K562 (cell line): ENCODE measurements around the gene CD276. TPM values are rescaled to one million over a fixed set of nuclear protein-coding genes. Genes with fewer than 3 reads are reported as not detected.

Experiments
- ATAC-seq: fragments of 200-7000 bp; cut with Tn5 transposase; 3 replicates; pipeline ENCODE4 v1.9.1; 2020; ENCODE audit warnings: moderate library complexity
- BruUV-seq: library from RNA; stranded (reverse); fragments of 400-500 nt; replicated peaks from 2 replicates; lab custom pipeline; 2021; lab: Mats Ljungman, UMichigan
- CTCF ChIA-PET: fragments of 300-600 bp; formaldehyde crosslinking; extraction: SDS; loops from one replicate; lab custom pipeline; 2021; ENCODE audit warnings: low intra/inter-chr PET ratio; lab: Yijun Ruan, JAX
- POLR2A ChIA-PET: fragments of 300-600, 350-650 bp; sonication (Branson Sonifier 250); formaldehyde crosslinking; extraction: SDS; loops from one replicate; lab custom pipeline; 2021; ENCODE audit warnings: antibody characterized with exemption, inconsistent platforms; lab: Yijun Ruan, JAX
- DNase-seq, 4 experiments: peaks; one replicate each; pipeline versions ENCODE4 v3.0.0 to v3.0.0-alpha.2; 2011 to 2018; ENCODE audit warnings: low spot score in 3 of 4, mixed read lengths in 3 of 4; ENCODE audit errors: extremely low read depth in 1 of 4
- FAIRE-seq: peaks from 2 replicates; lab custom pipeline; 2011; peaks lifted over from hg19 to GRCh38; lab: Jason Lieb, UNC
- H2AFZ ChIP-seq: 2 replicates; pipeline ENCODE4 v1.6.0; 2011; ENCODE audit warnings: low read depth, low read length, control low read depth, inconsistent platforms
- H3K27ac ChIP-seq: fragments of 200-600 bp; 3 replicates; pipeline ENCODE4 v1.8.0; 2011; ENCODE audit warnings: low read depth, mild to moderate bottlenecking, control low read depth, inconsistent platforms, low read length, moderate library complexity, mixed read lengths; ENCODE audit errors: extremely low read depth
- H3K27me3 ChIP-seq, 2 experiments: fragments of 300-600 bp in 1 of 2; 2 replicates in 1 of 2; 3 replicates in 1 of 2; pipeline versions ENCODE4 v1.6.0 to v1.8.0; 2011; ENCODE audit warnings: inconsistent platforms in 2 of 2, low read length in 2 of 2, mild to moderate bottlenecking in 1 of 2, mixed read lengths in 1 of 2, moderate library complexity in 1 of 2; ENCODE audit not compliant: control insufficient read depth in 2 of 2, insufficient read depth in 2 of 2
- H3K36me3 ChIP-seq: fragments of 300-600 bp; 3 replicates; pipeline ENCODE4 v1.8.0; 2011; ENCODE audit warnings: mild to moderate bottlenecking, low read length, inconsistent platforms; ENCODE audit not compliant: control insufficient read depth, insufficient read depth
- H3K4me1 ChIP-seq, 2 experiments: fragments of 200-600 bp in 1 of 2; replicated peaks in 1 of 2; 2 replicates in 1 of 2; 3 replicates in 1 of 2; pipeline versions ENCODE4 v1.5.1 to v1.8.0; 2011; ENCODE audit warnings: inconsistent platforms in 2 of 2, low read length in 2 of 2, mild to moderate bottlenecking in 1 of 2, mixed read lengths in 1 of 2, moderate library complexity in 1 of 2; ENCODE audit not compliant: control insufficient read depth in 2 of 2, insufficient read depth in 2 of 2
- H3K4me2 ChIP-seq: 2 replicates; pipeline ENCODE4 v1.6.1; 2011; ENCODE audit warnings: low read length, control low read depth, inconsistent platforms, mixed read lengths; ENCODE audit not compliant: insufficient read depth
- H3K4me3 ChIP-seq: fragments of 200-600 bp; sonication (generic), shearing (Covaris generic); 2 replicates; pipeline ENCODE4 v1.5.1; 2016; ENCODE audit warnings: control low read depth, inconsistent platforms
- H3K79me2 ChIP-seq: fragments of 200-600 bp; 3 replicates; pipeline ENCODE4 v1.8.0; 2011; ENCODE audit warnings: low read length, inconsistent platforms; ENCODE audit not compliant: control insufficient read depth, insufficient read depth
- H3K9ac ChIP-seq, 2 experiments: 2 replicates each; pipeline versions ENCODE4 v1.6.0 to v1.6.1; 2011; ENCODE audit warnings: low read depth in 2 of 2, low read length in 2 of 2, control low read depth in 1 of 2, inconsistent platforms in 1 of 2, mild to moderate bottlenecking in 1 of 2, mixed read lengths in 1 of 2; ENCODE audit not compliant: insufficient read depth in 1 of 2
- H3K9me1 ChIP-seq: one replicate; pipeline ENCODE4 v1.6.0; 2011; ENCODE audit warnings: inconsistent platforms, mild to moderate bottlenecking, low read length, moderate library complexity; ENCODE audit not compliant: control insufficient read depth, insufficient read depth
- H3K9me3 ChIP-seq: replicated peaks from 2 replicates; pipeline ENCODE4 v1.5.1; 2011; ENCODE audit warnings: low read depth, low read length, inconsistent platforms; ENCODE audit not compliant: control insufficient read depth, insufficient read depth
- H4K20me1 ChIP-seq: replicated peaks from 2 replicates; pipeline ENCODE4 v1.6.1; 2011; ENCODE audit warnings: low read length, inconsistent platforms, mixed read lengths; ENCODE audit not compliant: control insufficient read depth, insufficient read depth
- LCOR ChIP-seq: sonication (generic); formaldehyde crosslinking; IDR thresholded peaks from 2 replicates; pipeline ENCODE4 v1.8.0; 2022; ENCODE audit warnings: mild to moderate bottlenecking, missing genetic modification reagents
- MITF ChIP-seq: IDR thresholded peaks from 2 replicates; pipeline ENCODE4 v1.6.1; 2014; ENCODE audit warnings: antibody characterized with exemption
- NFIC ChIP-seq: fragments of 450-650 bp; IDR thresholded peaks from 2 replicates; pipeline ENCODE4 v1.6.1; 2017; ENCODE audit warnings: mild to moderate bottlenecking, inconsistent platforms
- NFIX ChIP-seq: fragments of 250-450 bp; sonication (Bioruptor Pico); IDR thresholded peaks from 2 replicates; pipeline ENCODE4 v1.4.0; 2020; ENCODE audit warnings: low read depth, mild to moderate bottlenecking, moderate library complexity
- OTX1 ChIP-seq: fragments of 450-650 bp; formaldehyde crosslinking; IDR thresholded peaks from 2 replicates; pipeline ENCODE4 v1.4.0; 2022; ENCODE audit warnings: mild to moderate bottlenecking
- SAP30 ChIP-seq: fragments of 200-600 bp; sonication (generic); IDR thresholded peaks from 2 replicates; pipeline ENCODE4 v1.6.1; 2012; ENCODE audit warnings: borderline replicate concordance, low read depth, mild to moderate bottlenecking, moderate library complexity, low read length, control low read depth, inconsistent platforms; ENCODE audit not compliant: insufficient read depth, poor library complexity, severe bottlenecking
- ZBTB49 ChIP-seq: sonication (generic); formaldehyde crosslinking; IDR thresholded peaks from 2 replicates; pipeline ENCODE4 v1.8.0; 2022; ENCODE audit warnings: missing genetic modification reagents, mild to moderate bottlenecking, borderline replicate concordance
- ZNF445 ChIP-seq: fragments of 250-450 bp; sonication (Bioruptor Pico); IDR thresholded peaks from 2 replicates; pipeline ENCODE4 v1.4.0; 2020; ENCODE audit warnings: low read depth, mild to moderate bottlenecking, moderate library complexity
- ZNF695 ChIP-seq: fragments of 450-650 bp; formaldehyde crosslinking; IDR thresholded peaks from 2 replicates; pipeline ENCODE4 v1.4.0; 2020; ENCODE audit warnings: mild to moderate bottlenecking, moderate library complexity
- in situ Hi-C: fragments of 300-500 bp; cut with MboI; formaldehyde crosslinking; loops from 4 replicates; pipeline ENCODE4 v1.15.0; 2018; ENCODE audit warnings: inconsistent platforms, mixed read lengths
- intact Hi-C: fragments of 100-400 bp; cut with micrococcal nuclease; formaldehyde crosslinking; loops from 2 replicates; pipeline ENCODE4 v1.14.2; 2022
- polyA plus RNA-seq, 8 experiments: library from polyadenylated mRNA; depleted of rRNA in 4 of 8; stranded (reverse) in 5 of 8; unstranded in 3 of 8; fragments of >200 nt; fragmentation: Nextera tagmentation in 2 of 8; fragmentation: Illumina TruSeq in 1 of 8; extraction: Ambion mirVana in 2 of 8; extraction: Trizol in 1 of 8; gene quantifications; 2 replicates each; pipeline versions ENCODE4 v1.2.1 to v1.2.3, GENCODE V29; 2011 to 2014; ENCODE audit warnings: inconsistent platforms in 1 of 8, missing spikeins in 1 of 8
- total RNA-seq, 7 experiments: library from RNA; depleted of rRNA in 6 of 7; stranded (reverse); fragments of >200 nt in 6 of 7; fragmentation: Illumina TruSeq in 2 of 7; extraction: Trizol in 2 of 7; gene quantifications; 2 replicates each; pipeline versions ENCODE4 v1.2.1 to v1.2.3, GENCODE V29; 2011 to 2021; ENCODE audit warnings: low replicate concordance in 1 of 7
- TF ChIP-seq, protein P1 (sequence below): fragments of 250-450 bp; sonication (Bioruptor Pico); IDR thresholded peaks from 2 replicates; pipeline ENCODE4 v1.5.0; 2022; ENCODE audit warnings: mild to moderate bottlenecking

CD276 gene
- total and polyA plus RNA-seq, 9 of the 15 experiments (the other 6 are each of a cell fraction or from before 2014, with no cell fraction given), result 0.11 to 3.6 (median 2.3) TPM

DNA sequence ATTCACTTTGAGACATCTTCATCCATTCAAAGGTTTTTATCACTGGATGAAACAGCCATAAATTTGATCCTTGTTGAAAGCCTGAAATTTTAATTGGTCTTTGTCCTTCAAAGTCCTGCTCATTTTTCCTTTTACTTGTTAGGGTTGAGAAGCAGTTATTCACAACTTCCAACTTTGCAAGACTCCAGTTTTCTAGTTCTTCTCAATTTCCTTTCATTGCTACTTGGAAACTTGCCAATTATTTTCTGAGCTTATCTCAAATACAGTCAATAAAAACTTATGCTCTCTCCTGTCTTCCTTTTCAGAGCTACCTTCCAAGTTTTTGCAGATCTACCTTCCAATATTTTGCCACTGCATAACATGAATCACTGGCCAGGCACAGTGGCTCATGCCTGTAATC lies 23.7 kb upstream of the CD276 start:
- TF ChIP-seq MITF, result no peak
- TF ChIP-seq OTX1 (CRISPR knock-in tag), result no peak
- TF ChIP-seq ZNF445 (CRISPR knock-in tag), result no peak
- TF ChIP-seq NFIC, result peak; percentile 80
- TF ChIP-seq ZBTB49, result no peak
- peak; percentile 59 for TF ChIP-seq NFIX (CRISPR knock-in tag)
- no peak for TF ChIP-seq SAP30
- no peak for TF ChIP-seq ZNF695 (CRISPR knock-in tag)
- TF ChIP-seq, protein P1, sequence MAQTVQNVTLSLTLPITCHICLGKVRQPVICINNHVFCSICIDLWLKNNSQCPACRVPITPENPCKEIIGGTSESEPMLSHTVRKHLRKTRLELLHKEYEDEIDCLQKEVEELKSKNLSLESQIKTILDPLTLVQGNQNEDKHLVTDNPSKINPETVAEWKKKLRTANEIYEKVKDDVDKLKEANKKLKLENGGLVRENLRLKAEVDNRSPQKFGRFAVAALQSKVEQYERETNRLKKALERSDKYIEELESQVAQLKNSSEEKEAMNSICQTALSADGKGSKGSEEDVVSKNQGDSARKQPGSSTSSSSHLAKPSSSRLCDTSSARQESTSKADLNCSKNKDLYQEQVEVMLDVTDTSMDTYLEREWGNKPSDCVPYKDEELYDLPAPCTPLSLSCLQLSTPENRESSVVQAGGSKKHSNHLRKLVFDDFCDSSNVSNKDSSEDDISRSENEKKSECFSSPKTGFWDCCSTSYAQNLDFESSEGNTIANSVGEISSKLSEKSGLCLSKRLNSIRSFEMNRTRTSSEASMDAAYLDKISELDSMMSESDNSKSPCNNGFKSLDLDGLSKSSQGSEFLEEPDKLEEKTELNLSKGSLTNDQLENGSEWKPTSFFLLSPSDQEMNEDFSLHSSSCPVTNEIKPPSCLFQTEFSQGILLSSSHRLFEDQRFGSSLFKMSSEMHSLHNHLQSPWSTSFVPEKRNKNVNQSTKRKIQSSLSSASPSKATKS (CRISPR knock-in tag), result no peak
- TF ChIP-seq LCOR (CRISPR knock-in tag), result no peak

More for the DNA sequence above, 23.7 kb upstream of the CD276 start:
- no TSS peak for BruUV-seq
- no peak for DNase-seq
- H3K4me2 ChIP-seq, result no peak overlapping the region
- ATAC-seq, result no peak
- intact Hi-C loops, result no loop called here
- H3K9me3 ChIP-seq, result no peaks in the 10 kb centered on the region; the same call in 1 of the 2 replicates
- H3K79me2 ChIP-seq, result no peaks in the 10 kb centered on the region
- ChIA-PET CTCF (interaction anchor here (0.6 kb wide), 1 partner anchor 354 kb away, joined by 3 read pairs; no protein-coding TSS in a partner anchor), POLR2A (no interaction called here)
- H3K27ac ChIP-seq, result no peak overlapping the region
- H3K9me1 ChIP-seq, result no peaks in the 10 kb centered on the region
- H3K9ac ChIP-seq, result no peak overlapping the region
- H3K36me3 ChIP-seq, result no peaks in the 10 kb centered on the region
- in situ Hi-C loops, result no loop called here
- FAIRE-seq, result no peak
- H3K4me1 ChIP-seq, result no peaks in the 10 kb centered on the region
- no peaks in the 10 kb centered on the region for H4K20me1 ChIP-seq
- peaks cover 2 to 6% of the 10 kb centered on the region in 2 experiments; a peak in 3 of 5 replicates for H3K27me3 ChIP-seq
- no peak overlapping the region for H2AFZ ChIP-seq
- no peak overlapping the region for H3K4me3 ChIP-seq
